Measurements from ENCODE around the gene SPRR1B. TPM values are rescaled to one million over a fixed set of nuclear protein-coding genes. Genes with fewer than 3 reads are reported as not detected.

The SPRR1B gene
- total RNA-seq, 3 donors from 2014 or later (not counting 1 experiment from before 2014, with no cell fraction given): not detected

DNA sequence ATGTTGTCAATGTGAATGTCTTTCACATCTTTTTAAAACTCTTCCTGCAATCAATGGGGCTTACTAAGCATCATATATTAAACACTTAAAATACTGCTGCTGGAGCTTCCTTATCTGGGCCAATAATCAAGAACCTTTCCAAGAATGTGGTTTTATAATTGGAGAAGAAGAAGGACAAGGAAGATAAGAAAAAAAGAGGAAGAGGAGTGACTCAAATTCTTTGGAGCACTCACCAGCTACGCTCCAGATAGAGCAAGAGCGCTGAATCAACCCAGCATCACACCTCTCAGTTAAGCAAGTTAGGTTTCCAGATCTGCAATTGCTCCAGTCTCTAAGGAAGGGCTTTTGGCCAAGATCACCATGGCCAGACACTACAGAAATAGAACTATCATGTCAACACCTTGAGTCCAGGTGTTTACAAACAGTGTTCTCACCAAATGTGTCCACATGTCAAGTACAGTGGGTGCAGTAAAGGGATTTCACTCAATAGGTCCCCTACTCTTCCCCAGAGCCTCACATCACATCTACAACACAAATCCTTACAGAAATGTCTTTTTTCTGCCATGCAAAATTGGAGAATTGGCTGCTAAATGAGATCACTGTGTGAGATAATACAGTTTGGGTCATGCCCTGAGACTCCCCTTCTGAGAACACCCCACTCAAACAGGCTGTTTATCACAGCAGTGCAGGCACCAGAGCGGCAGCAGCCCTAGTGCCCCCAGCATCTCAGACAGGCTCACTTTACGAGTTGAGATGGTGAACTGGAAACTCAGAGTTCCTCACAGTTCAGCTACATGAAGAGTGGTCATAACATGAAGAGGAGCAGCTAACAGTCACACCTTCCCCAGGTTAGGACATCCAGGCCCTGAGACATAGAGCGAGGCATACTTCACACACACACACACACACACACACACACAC is 42.1 kb downstream of the SPRR1B start:
- no peak overlapping the region for H3K4me3 Mint-ChIP-seq
- DNase-seq (no peak), ATAC-seq (no peak)
- Histone ChIP-seq H3K9me3 (ENCODE audit: control insufficient read depth, insufficient read depth, low read length) (no peaks in the 10 kb centered on the region), H3K27me3 (ENCODE audit: control insufficient read depth, insufficient read depth, low read length) (peaks cover 2% of the 10 kb centered on the region), H3K27ac (ENCODE audit: low read length) (no peak overlapping the region), H3K36me3 (ENCODE audit: control insufficient read depth, insufficient read depth, low read length) (no peaks in the 10 kb centered on the region), H3K4me1 (ENCODE audit: control insufficient read depth, insufficient read depth, low read length) (no peaks in the 10 kb centered on the region), H3K4me3 (ENCODE audit: low read length) (no peak overlapping the region)
- no peaks in the 10 kb centered on the region for H3K36me3 Mint-ChIP-seq
- H3K27ac Mint-ChIP-seq: no peak overlapping the region
- 68% methylated on average over 5 of the region's 5 CpGs for WGBS (ENCODE audit: insufficient coverage)
- H3K4me1 Mint-ChIP-seq: no peaks in the 10 kb centered on the region
- no peaks in the 10 kb centered on the region for H3K9me3 Mint-ChIP-seq
- intact Hi-C loops (cut with micrococcal nuclease): no loop called here
- H3K27me3 Mint-ChIP-seq (ENCODE audit: low read depth in 2 of 2): peaks cover 6 to 8% of the 10 kb centered on the region in 2 donors
- TF ChIP-seq, protein P1, sequence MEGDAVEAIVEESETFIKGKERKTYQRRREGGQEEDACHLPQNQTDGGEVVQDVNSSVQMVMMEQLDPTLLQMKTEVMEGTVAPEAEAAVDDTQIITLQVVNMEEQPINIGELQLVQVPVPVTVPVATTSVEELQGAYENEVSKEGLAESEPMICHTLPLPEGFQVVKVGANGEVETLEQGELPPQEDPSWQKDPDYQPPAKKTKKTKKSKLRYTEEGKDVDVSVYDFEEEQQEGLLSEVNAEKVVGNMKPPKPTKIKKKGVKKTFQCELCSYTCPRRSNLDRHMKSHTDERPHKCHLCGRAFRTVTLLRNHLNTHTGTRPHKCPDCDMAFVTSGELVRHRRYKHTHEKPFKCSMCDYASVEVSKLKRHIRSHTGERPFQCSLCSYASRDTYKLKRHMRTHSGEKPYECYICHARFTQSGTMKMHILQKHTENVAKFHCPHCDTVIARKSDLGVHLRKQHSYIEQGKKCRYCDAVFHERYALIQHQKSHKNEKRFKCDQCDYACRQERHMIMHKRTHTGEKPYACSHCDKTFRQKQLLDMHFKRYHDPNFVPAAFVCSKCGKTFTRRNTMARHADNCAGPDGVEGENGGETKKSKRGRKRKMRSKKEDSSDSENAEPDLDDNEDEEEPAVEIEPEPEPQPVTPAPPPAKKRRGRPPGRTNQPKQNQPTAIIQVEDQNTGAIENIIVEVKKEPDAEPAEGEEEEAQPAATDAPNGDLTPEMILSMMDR (IDR thresholded peaks at IDR 0.05): no peak

DNA sequence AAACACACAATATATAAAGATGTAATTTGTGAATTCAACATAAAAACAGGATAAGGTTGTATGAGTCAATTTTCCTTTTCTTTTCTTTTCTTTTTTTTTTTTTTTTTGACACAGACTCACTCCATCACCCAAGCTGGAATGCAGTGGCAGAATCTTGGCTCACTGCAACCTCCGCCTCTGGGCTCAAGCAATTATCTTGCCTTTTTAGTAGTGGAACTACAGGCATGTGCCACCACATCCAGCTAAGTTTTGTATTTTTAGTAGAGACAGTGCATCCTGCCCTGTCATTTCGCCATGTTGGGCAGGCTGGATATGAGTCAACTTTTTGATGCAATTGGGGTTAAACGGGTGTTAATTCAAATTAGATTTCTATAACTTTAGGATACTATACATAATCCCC is 50.7 kb downstream of the SPRR1B start:
- no peaks in the 10 kb centered on the region for H3K36me3 ChIP-seq (ENCODE audit: control insufficient read depth, insufficient read depth, low read length)
- no peaks in the 10 kb centered on the region for H3K9me3 ChIP-seq (ENCODE audit: control insufficient read depth, insufficient read depth, low read length)
- Mint-ChIP-seq H3K9me3 (no peaks in the 10 kb centered on the region), H3K27ac (no peak overlapping the region), H3K4me3 (no peak overlapping the region), H3K36me3 (no peaks in the 10 kb centered on the region), H3K4me1 (no peaks in the 10 kb centered on the region), H3K27me3 (ENCODE audit: low read depth in 2 of 2) (peaks cover 6 to 25% of the 10 kb centered on the region in 2 donors)
- DNase-seq (no peak), ATAC-seq (no peak)
- intact Hi-C loops (cut with micrococcal nuclease): no loop called here
- no peak overlapping the region for H3K4me3 ChIP-seq (ENCODE audit: low read length)
- TF ChIP-seq, protein P1 (IDR thresholded peaks at IDR 0.05): no peak
- WGBS (ENCODE audit: insufficient coverage): 94% methylated on average over 2 of the region's 3 CpGs
- no peak overlapping the region for H3K27ac ChIP-seq (ENCODE audit: low read length)
- H3K4me1 ChIP-seq (ENCODE audit: control insufficient read depth, insufficient read depth, low read length): no peaks in the 10 kb centered on the region
- no peaks in the 10 kb centered on the region for H3K27me3 ChIP-seq (ENCODE audit: control insufficient read depth, insufficient read depth, low read length)

Other genes starting within 250 kb of the SPRR1B start
- not detected for gene LCE1E, start 244.9 kb upstream of the SPRR1B start, total RNA-seq
- gene LCE1D, start 234.5 kb upstream of the SPRR1B start, total RNA-seq: not detected
- gene LCE1C, start 224.6 kb upstream of the SPRR1B start, total RNA-seq: not detected
- gene LCE1B, start 219.2 kb upstream of the SPRR1B start, total RNA-seq: not detected
- not detected for gene LCE1A, start 203.7 kb upstream of the SPRR1B start, total RNA-seq
- gene LCE6A, start 188.3 kb upstream of the SPRR1B start, total RNA-seq: not detected
- not detected for gene LCE7A, start 171.2 kb upstream of the SPRR1B start, total RNA-seq
- gene SMCP, start 152.9 kb upstream of the SPRR1B start, total RNA-seq: not detected
- not detected for gene IVL, start 122.7 kb upstream of the SPRR1B start, total RNA-seq
- gene SPRR5, start 84.0 kb upstream of the SPRR1B start, total RNA-seq: not detected
- gene SPRR4, start 60.6 kb upstream of the SPRR1B start, total RNA-seq: not detected
- gene SPRR1A, start 47.1 kb upstream of the SPRR1B start, total RNA-seq: not detected
- not detected for gene SPRR3, start 29.5 kb upstream of the SPRR1B start, total RNA-seq
- gene SPRR2D, start 9.9 kb downstream of the SPRR1B start, total RNA-seq: not detected
- not detected for gene SPRR2A, start 26.3 kb downstream of the SPRR1B start, total RNA-seq
- not detected for gene SPRR2B, start 40.4 kb downstream of the SPRR1B start, total RNA-seq
- gene SPRR2E, start 63.3 kb downstream of the SPRR1B start, total RNA-seq: not detected
- not detected for gene SPRR2F, start 82.3 kb downstream of the SPRR1B start, total RNA-seq
- gene SPRR2G, start 119.7 kb downstream of the SPRR1B start, total RNA-seq: not detected
- not detected for gene LELP1, start 172.2 kb downstream of the SPRR1B start, total RNA-seq
- not detected for gene PRR9, start 186.4 kb downstream of the SPRR1B start, total RNA-seq
- gene LORICRIN, start 228.5 kb downstream of the SPRR1B start, total RNA-seq: not detected